LNCaP clone FGC (cell line): ENCODE results near the gene CLEC4G.
A peak's percentile ranks its signal among the peaks of the same experiment; 100 is the strongest.

Experiments used
- DNase-seq: peaks from one replicate; pipeline ENCODE4 v3.0.0-alpha.2; 2011; ENCODE audit warnings: low read depth
- H3K4me3 ChIP-seq: 2 replicates; pipeline ENCODE4 v1.5.1; 2011; ENCODE audit warnings: mild to moderate bottlenecking, low read depth, low read length, control low read depth
- TF ChIP-seq, protein P1 (sequence below): IDR thresholded peaks from 2 replicates; pipeline ENCODE4 v1.5.1; 2012; ENCODE audit warnings: mild to moderate bottlenecking; ENCODE audit not compliant: control insufficient read depth, insufficient read depth; ENCODE audit errors: extremely low read depth

The CLEC4G gene

DNA sequence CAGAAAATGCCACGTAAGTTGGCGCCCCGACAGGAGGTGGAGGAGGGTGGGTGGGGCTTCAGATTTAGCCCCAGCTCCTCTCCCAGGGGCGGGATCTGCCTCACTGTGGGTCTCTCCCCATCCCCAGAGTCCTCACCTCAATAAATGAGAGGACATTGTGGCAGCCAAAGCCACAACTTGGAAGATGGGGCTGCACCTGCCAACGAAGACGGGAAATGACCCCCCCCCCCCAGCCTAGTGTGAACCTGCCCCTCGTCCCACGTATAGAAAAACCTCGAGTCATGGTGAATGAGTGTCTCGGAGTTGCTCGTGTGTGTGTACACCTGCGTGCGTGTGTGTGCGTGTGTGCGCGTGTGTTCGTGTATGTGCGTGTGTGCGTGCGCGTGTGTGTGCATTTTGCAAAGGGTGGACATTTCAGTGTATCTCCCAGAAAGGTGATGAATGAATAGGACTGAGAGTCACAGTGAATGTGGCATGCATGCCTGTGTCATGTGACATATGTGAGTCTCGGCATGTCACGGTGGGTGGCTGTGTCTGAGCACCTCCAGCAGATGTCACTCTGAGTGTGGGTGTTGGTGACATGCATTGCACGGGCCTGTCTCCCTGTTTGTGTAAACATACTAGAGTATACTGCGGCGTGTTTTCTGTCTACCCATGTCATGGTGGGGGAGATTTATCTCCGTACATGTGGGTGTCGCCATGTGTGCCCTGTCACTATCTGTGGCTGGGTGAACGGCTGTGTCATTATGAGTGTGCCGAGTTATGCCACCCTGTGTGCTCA, 52.7 kb downstream of the CLEC4G start:
- no peak overlapping the region for H3K4me3 ChIP-seq
- DNase-seq, result no peak
- TF ChIP-seq, protein P1, sequence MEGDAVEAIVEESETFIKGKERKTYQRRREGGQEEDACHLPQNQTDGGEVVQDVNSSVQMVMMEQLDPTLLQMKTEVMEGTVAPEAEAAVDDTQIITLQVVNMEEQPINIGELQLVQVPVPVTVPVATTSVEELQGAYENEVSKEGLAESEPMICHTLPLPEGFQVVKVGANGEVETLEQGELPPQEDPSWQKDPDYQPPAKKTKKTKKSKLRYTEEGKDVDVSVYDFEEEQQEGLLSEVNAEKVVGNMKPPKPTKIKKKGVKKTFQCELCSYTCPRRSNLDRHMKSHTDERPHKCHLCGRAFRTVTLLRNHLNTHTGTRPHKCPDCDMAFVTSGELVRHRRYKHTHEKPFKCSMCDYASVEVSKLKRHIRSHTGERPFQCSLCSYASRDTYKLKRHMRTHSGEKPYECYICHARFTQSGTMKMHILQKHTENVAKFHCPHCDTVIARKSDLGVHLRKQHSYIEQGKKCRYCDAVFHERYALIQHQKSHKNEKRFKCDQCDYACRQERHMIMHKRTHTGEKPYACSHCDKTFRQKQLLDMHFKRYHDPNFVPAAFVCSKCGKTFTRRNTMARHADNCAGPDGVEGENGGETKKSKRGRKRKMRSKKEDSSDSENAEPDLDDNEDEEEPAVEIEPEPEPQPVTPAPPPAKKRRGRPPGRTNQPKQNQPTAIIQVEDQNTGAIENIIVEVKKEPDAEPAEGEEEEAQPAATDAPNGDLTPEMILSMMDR, result peak; percentile 44
